ENCODE results near the gene PIEZO2.

The PIEZO2 gene

GRCh38 chr18:10791169-10791831, 358.1 kb downstream of the PIEZO2 start:
- 89 to 90% methylated on average over 2 to 4 of the region's 7 CpGs for WGBS, 2 experiments (ENCODE audit: insufficient coverage in 2 of 2)
- H3K4me3 ChIP-seq (ENCODE audit: extremely low read depth, insufficient read depth, low read length, poor library complexity, severe bottlenecking), result no peak overlapping the region
- H3K27ac ChIP-seq (ENCODE audit: low read depth, low read length, severe bottlenecking), result no peak overlapping the region
- no peaks in the 10 kb centered on the region for H3K9me3 ChIP-seq (ENCODE audit: control insufficient read depth, low read length)
- H3K4me1 ChIP-seq (ENCODE audit: control insufficient read depth, insufficient read depth, low read length, poor library complexity, severe bottlenecking), result no peaks in the 10 kb centered on the region
- no peaks in the 10 kb centered on the region for H3K36me3 ChIP-seq (ENCODE audit: control insufficient read depth, insufficient read depth, low read length)

- no peak overlapping the region for H3K4me3 ChIP-seq (ENCODE audit: extremely low read depth, insufficient read depth, low read length, poor library complexity, severe bottlenecking)
- no peak overlapping the region for H3K27ac ChIP-seq (ENCODE audit: low read depth, low read length, severe bottlenecking)
- WGBS, 2 experiments (ENCODE audit: insufficient coverage in 2 of 2), result 100% methylated on average over 1 of the region's 2 CpGs
- no peaks in the 10 kb centered on the region for H3K4me1 ChIP-seq (ENCODE audit: control insufficient read depth, insufficient read depth, low read length, poor library complexity, severe bottlenecking)
- no peaks in the 10 kb centered on the region for H3K36me3 ChIP-seq (ENCODE audit: control insufficient read depth, insufficient read depth, low read length)
- no peaks in the 10 kb centered on the region for H3K9me3 ChIP-seq (ENCODE audit: control insufficient read depth, low read length)
These were observed 360.2 kb downstream of the PIEZO2 start for GRCh38 chr18:10789180-10789579.

- H3K36me3 ChIP-seq (ENCODE audit: control insufficient read depth, insufficient read depth, low read length), result no peaks in the 10 kb centered on the region
- H3K4me3 ChIP-seq (ENCODE audit: extremely low read depth, insufficient read depth, low read length, poor library complexity, severe bottlenecking), result no peak overlapping the region
- WGBS, 2 experiments (ENCODE audit: insufficient coverage in 2 of 2), result 14 to 44% methylated on average over 1 to 2 of the region's 5 CpGs
- H3K9me3 ChIP-seq (ENCODE audit: control insufficient read depth, low read length), result no peaks in the 10 kb centered on the region
- no peak overlapping the region for H3K27ac ChIP-seq (ENCODE audit: low read depth, low read length, severe bottlenecking)
- no peaks in the 10 kb centered on the region for H3K4me1 ChIP-seq (ENCODE audit: control insufficient read depth, insufficient read depth, low read length, poor library complexity, severe bottlenecking)
These were observed 362.0 kb downstream of the PIEZO2 start for GRCh38 chr18:10787293-10787901.

- Histone ChIP-seq H3K4me3 (ENCODE audit: extremely low read depth, insufficient read depth, low read length, poor library complexity, severe bottlenecking) (no peak overlapping the region), H3K27ac (ENCODE audit: low read depth, low read length, severe bottlenecking) (no peak overlapping the region), H3K36me3 (ENCODE audit: control insufficient read depth, insufficient read depth, low read length) (no peaks in the 10 kb centered on the region), H3K9me3 (ENCODE audit: control insufficient read depth, low read length) (no peaks in the 10 kb centered on the region), H3K4me1 (ENCODE audit: control insufficient read depth, insufficient read depth, low read length, poor library complexity, severe bottlenecking) (no peaks in the 10 kb centered on the region)
- 60 to 64% methylated on average over 3 of the region's 3 CpGs for WGBS, 2 experiments (ENCODE audit: insufficient coverage in 2 of 2)
These were observed 363.6 kb downstream of the PIEZO2 start for GRCh38 chr18:10785798-10786197.

GRCh38 chr18:10784596-10785202, 364.7 kb downstream of the PIEZO2 start:
- no peak overlapping the region for H3K27ac ChIP-seq (ENCODE audit: low read depth, low read length, severe bottlenecking)
- 83 to 98% methylated on average over 5 of the region's 7 CpGs for WGBS, 2 experiments (ENCODE audit: insufficient coverage in 2 of 2)
- no peaks in the 10 kb centered on the region for H3K36me3 ChIP-seq (ENCODE audit: control insufficient read depth, insufficient read depth, low read length)
- no peaks in the 10 kb centered on the region for H3K4me1 ChIP-seq (ENCODE audit: control insufficient read depth, insufficient read depth, low read length, poor library complexity, severe bottlenecking)
- H3K9me3 ChIP-seq (ENCODE audit: control insufficient read depth, low read length), result no peaks in the 10 kb centered on the region
- no peak overlapping the region for H3K4me3 ChIP-seq (ENCODE audit: extremely low read depth, insufficient read depth, low read length, poor library complexity, severe bottlenecking)

GRCh38 chr18:10783941-10784340, 365.4 kb downstream of the PIEZO2 start:
- no peaks in the 10 kb centered on the region for H3K4me1 ChIP-seq (ENCODE audit: control insufficient read depth, insufficient read depth, low read length, poor library complexity, severe bottlenecking)
- H3K27ac ChIP-seq (ENCODE audit: low read depth, low read length, severe bottlenecking), result no peak overlapping the region
- no peaks in the 10 kb centered on the region for H3K9me3 ChIP-seq (ENCODE audit: control insufficient read depth, low read length)
- H3K4me3 ChIP-seq (ENCODE audit: extremely low read depth, insufficient read depth, low read length, poor library complexity, severe bottlenecking), result no peak overlapping the region
- WGBS, 2 experiments (ENCODE audit: insufficient coverage in 2 of 2), result 90% methylated on average over 4 of the region's 5 CpGs; no CpG with 5 or more reads in 1 of the 2 experiments
- H3K36me3 ChIP-seq (ENCODE audit: control insufficient read depth, insufficient read depth, low read length), result no peaks in the 10 kb centered on the region

GRCh38 chr18:10776493-10776892, 372.9 kb downstream of the PIEZO2 start:
- H3K9me3 ChIP-seq (ENCODE audit: control insufficient read depth, low read length), result no peaks in the 10 kb centered on the region
- no peaks in the 10 kb centered on the region for H3K36me3 ChIP-seq (ENCODE audit: control insufficient read depth, insufficient read depth, low read length)
- H3K4me3 ChIP-seq (ENCODE audit: extremely low read depth, insufficient read depth, low read length, poor library complexity, severe bottlenecking), result no peak overlapping the region
- H3K27ac ChIP-seq (ENCODE audit: low read depth, low read length, severe bottlenecking), result no peak overlapping the region
- H3K4me1 ChIP-seq (ENCODE audit: control insufficient read depth, insufficient read depth, low read length, poor library complexity, severe bottlenecking), result no peaks in the 10 kb centered on the region
- WGBS, 2 experiments (ENCODE audit: insufficient coverage in 2 of 2), result 94 to 100% methylated on average over 3 to 5 of the region's 6 CpGs

- Histone ChIP-seq H3K9me3 (ENCODE audit: control insufficient read depth, low read length) (no peaks in the 10 kb centered on the region), H3K36me3 (ENCODE audit: control insufficient read depth, insufficient read depth, low read length) (no peaks in the 10 kb centered on the region), H3K27ac (ENCODE audit: low read depth, low read length, severe bottlenecking) (no peak overlapping the region), H3K4me1 (ENCODE audit: control insufficient read depth, insufficient read depth, low read length, poor library complexity, severe bottlenecking) (no peaks in the 10 kb centered on the region), H3K4me3 (ENCODE audit: extremely low read depth, insufficient read depth, low read length, poor library complexity, severe bottlenecking) (no peak overlapping the region)
- 90 to 100% methylated on average over 1 to 2 of the region's 5 CpGs for WGBS, 2 experiments (ENCODE audit: insufficient coverage in 2 of 2)
These were observed 374.3 kb downstream of the PIEZO2 start for GRCh38 chr18:10775026-10775425.

- WGBS, 2 experiments (ENCODE audit: insufficient coverage in 2 of 2), result 94% methylated on average over 2 of the region's 3 CpGs; no CpG with 5 or more reads in 1 of the 2 experiments
- no peak overlapping the region for H3K27ac ChIP-seq (ENCODE audit: low read depth, low read length, severe bottlenecking)
- H3K9me3 ChIP-seq (ENCODE audit: control insufficient read depth, low read length), result no peaks in the 10 kb centered on the region
- no peak overlapping the region for H3K4me3 ChIP-seq (ENCODE audit: extremely low read depth, insufficient read depth, low read length, poor library complexity, severe bottlenecking)
- no peaks in the 10 kb centered on the region for H3K4me1 ChIP-seq (ENCODE audit: control insufficient read depth, insufficient read depth, low read length, poor library complexity, severe bottlenecking)
- no peaks in the 10 kb centered on the region for H3K36me3 ChIP-seq (ENCODE audit: control insufficient read depth, insufficient read depth, low read length)
These were observed 378.2 kb downstream of the PIEZO2 start for GRCh38 chr18:10771053-10771709.

GRCh38 chr18:10770264-10770663, 379.1 kb downstream of the PIEZO2 start:
- WGBS, 2 experiments (ENCODE audit: insufficient coverage in 2 of 2), result 100% methylated on average over 1 of the region's 2 CpGs
- H3K4me3 ChIP-seq (ENCODE audit: extremely low read depth, insufficient read depth, low read length, poor library complexity, severe bottlenecking), result no peak overlapping the region
- no peaks in the 10 kb centered on the region for H3K36me3 ChIP-seq (ENCODE audit: control insufficient read depth, insufficient read depth, low read length)
- H3K27ac ChIP-seq (ENCODE audit: low read depth, low read length, severe bottlenecking), result no peak overlapping the region
- no peaks in the 10 kb centered on the region for H3K4me1 ChIP-seq (ENCODE audit: control insufficient read depth, insufficient read depth, low read length, poor library complexity, severe bottlenecking)
- no peaks in the 10 kb centered on the region for H3K9me3 ChIP-seq (ENCODE audit: control insufficient read depth, low read length)

All from mesodermal cell (in vitro differentiated cells).